Caco-2 (cell line): ENCODE data around the gene FIGNL2. TPM values are rescaled to one million over a fixed set of nuclear protein-coding genes. Genes with fewer than 3 reads are reported as not detected.

Experiments
- BruUV-seq: library from RNA; stranded (reverse); fragments of 400-500 nt; replicated peaks from 2 replicates; lab custom pipeline; 2021; lab: Mats Ljungman, UMichigan
- CTCF ChIA-PET: fragments of 300-600 bp; sonication (Branson Sonifier 250); formaldehyde crosslinking; loops from one replicate; lab custom pipeline; 2022; ENCODE audit warnings: antibody characterized with exemption; lab: Charles Lee
- POLR2A ChIA-PET: fragments of 300-600 bp; sonication (Branson Sonifier 250); formaldehyde crosslinking; loops from one replicate; lab custom pipeline; 2022; ENCODE audit warnings: antibody characterized with exemption; lab: Charles Lee
- DNase-seq, 2 experiments: peaks; one replicate each; pipeline versions ENCODE4 v3.0.0 to v3.0.0-alpha.2; 2020 to 2022
- H3K27me3 ChIP-seq: replicated peaks from 2 replicates; pipeline ENCODE4 v1.6.0; 2011; ENCODE audit warnings: low read length; ENCODE audit not compliant: control insufficient read depth, insufficient read depth
- H3K36me3 ChIP-seq: 2 replicates; pipeline ENCODE4 v1.5.1; 2011; ENCODE audit warnings: low read length; ENCODE audit not compliant: control insufficient read depth, insufficient read depth
- H3K4me1 ChIP-seq: fragments of 250-450 bp; sonication (Bioruptor Pico); 2 replicates; pipeline ENCODE4 v1.5.1; 2020; ENCODE audit warnings: mild to moderate bottlenecking
- H3K4me3 ChIP-seq: 2 replicates; pipeline ENCODE4 v1.5.1; 2011; ENCODE audit warnings: low read depth, mild to moderate bottlenecking, control low read depth, low read length
- H3K9me3 ChIP-seq: fragments of 250-450 bp; sonication (Bioruptor Pico); 2 replicates; pipeline ENCODE4 v1.5.1; 2020; ENCODE audit warnings: mild to moderate bottlenecking, moderate library complexity
- H3K27ac Mint-ChIP-seq: one replicate; pipeline ENCODE4 v1.8.0; 2022; ENCODE audit warnings: mixed read lengths; ENCODE audit not compliant: unreplicated experiment
- H3K27me3 Mint-ChIP-seq: one replicate; pipeline ENCODE4 v1.8.0; 2022; ENCODE audit warnings: mixed read lengths; ENCODE audit not compliant: insufficient read depth, unreplicated experiment
- H3K36me3 Mint-ChIP-seq: one replicate; pipeline ENCODE4 v1.8.0; 2022; ENCODE audit warnings: mild to moderate bottlenecking, mixed read lengths; ENCODE audit not compliant: insufficient read depth, unreplicated experiment
- H3K4me1 Mint-ChIP-seq: one replicate; pipeline ENCODE4 v1.8.0; 2022; ENCODE audit warnings: low read depth, mixed read lengths; ENCODE audit not compliant: unreplicated experiment
- H3K4me3 Mint-ChIP-seq: one replicate; pipeline ENCODE4 v1.8.0; 2022; ENCODE audit warnings: mild to moderate bottlenecking, moderate library complexity, mixed read lengths; ENCODE audit not compliant: unreplicated experiment
- H3K9me3 Mint-ChIP-seq: one replicate; pipeline ENCODE4 v1.8.0; 2022; ENCODE audit warnings: mixed read lengths; ENCODE audit not compliant: unreplicated experiment
- CTCF ChIP-seq, 2 experiments: fragments of 200-600 bp in 1 of 2; IDR thresholded peaks; 1 replicate in 1 of 2; 2 replicates in 1 of 2; pipeline versions ENCODE4 v1.5.1 to v1.8.0; 2011 to 2022; ENCODE audit warnings: antibody characterized with exemption in 1 of 2, control low read depth in 1 of 2, inconsistent platforms in 1 of 2, low read depth in 1 of 2, low read length in 1 of 2, mild to moderate bottlenecking in 1 of 2, moderate library complexity in 1 of 2; ENCODE audit not compliant: insufficient read depth in 1 of 2, severe bottlenecking in 1 of 2, unreplicated experiment in 1 of 2
- intact Hi-C: fragments of 100-400 bp; cut with micrococcal nuclease; formaldehyde crosslinking; loops from one replicate; pipeline ENCODE4 v1.10.0; 2022; ENCODE audit not compliant: unreplicated experiment
- total RNA-seq: library from RNA; stranded (reverse); gene quantifications from 2 replicates; pipeline ENCODE4 v1.2.3, GENCODE V29; 2022

FIGNL2 gene
- total RNA-seq, 1 experiment from 2014 or later: 3.6 TPM

GRCh38 chr12:51889216-51890132, 41.0 kb upstream of the FIGNL2 start:
- peak; percentile 48 to 52 for TF ChIP-seq CTCF (IDR thresholded peaks at IDR 0.05; ENCODE audit: insufficient read depth in 1 of 2, low read depth in 1 of 2, low read length in 1 of 2, severe bottlenecking in 1 of 2, unreplicated experiment in 1 of 2)
- no TSS peak for BruUV-seq
- H3K27me3 ChIP-seq: no peaks in the 10 kb centered on the region
- peaks cover 7% of the 10 kb centered on the region; the same call in 1 of the 2 replicates for H3K9me3 ChIP-seq
- intact Hi-C loops: no loop called here
- Mint-ChIP-seq H3K4me3 (no peak overlapping the region), H3K4me1 (peaks cover 4% of the 10 kb centered on the region), H3K27ac (no peak overlapping the region), H3K9me3 (peaks cover 9% of the 10 kb centered on the region), H3K36me3 (no peaks in the 10 kb centered on the region), H3K27me3 (no peaks in the 10 kb centered on the region)
- ChIA-PET POLR2A (interaction anchor here (0.5 kb wide), 1 partner anchor 518 kb away, joined by 3 read pairs; no protein-coding TSS in a partner anchor), CTCF (interaction anchor here (0.9 to 2.2 kb wide), 5 partner anchors 12 to 134 kb away, joined by 3 to 8 read pairs (median 3); no protein-coding TSS in a partner anchor)
- DNase-seq: peak in 1 of 2 experiments; percentile 32
- H3K36me3 ChIP-seq: no peaks in the 10 kb centered on the region
- H3K4me3 ChIP-seq: no peak overlapping the region
- peaks cover 11% of the 10 kb centered on the region; the same call in 1 of the 2 replicates for H3K4me1 ChIP-seq

DNA sequence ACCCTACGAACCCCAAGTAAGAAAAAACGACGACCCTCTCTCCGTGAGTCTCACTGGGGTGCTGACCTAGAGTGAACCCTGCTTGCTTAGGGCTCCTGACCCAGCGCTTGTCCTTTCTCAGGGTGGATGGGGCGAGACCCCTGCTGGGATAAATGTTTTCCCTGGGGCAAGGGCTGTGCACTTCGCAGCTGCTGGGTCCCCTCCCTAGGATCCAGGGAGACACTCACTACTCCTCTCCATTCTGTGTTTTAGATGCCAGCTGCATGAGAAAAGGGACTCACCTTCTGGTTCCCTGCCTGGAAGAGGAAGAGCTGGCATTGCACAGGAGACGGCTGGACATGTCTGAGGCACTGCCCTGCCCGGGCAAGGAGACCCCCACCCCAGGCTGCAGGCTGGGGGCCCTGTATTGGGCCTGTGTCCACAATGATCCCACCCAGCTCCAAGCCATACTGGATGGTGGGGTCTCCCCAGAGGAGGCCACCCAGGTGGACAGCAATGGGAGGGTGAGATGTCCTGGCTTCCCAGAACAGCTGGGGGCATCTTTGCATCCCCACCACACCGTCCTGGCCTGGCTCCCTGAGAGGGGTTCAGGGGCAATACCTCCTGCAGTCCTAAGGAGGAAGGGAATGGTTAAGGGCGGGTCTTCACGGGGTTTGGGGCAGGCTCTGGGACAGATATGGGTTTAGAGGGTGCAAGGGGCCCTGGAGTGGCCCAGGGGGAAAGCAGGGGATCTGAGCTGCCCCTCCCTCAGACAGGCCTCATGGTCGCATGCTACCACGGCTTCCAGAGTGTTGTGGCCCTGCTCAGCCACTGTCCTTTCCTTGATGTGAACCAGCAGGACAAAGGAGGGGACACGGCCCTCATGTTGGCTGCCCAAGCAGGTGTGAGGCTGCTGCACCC, 40.0 kb upstream of the FIGNL2 start:
- ChIA-PET CTCF (interaction anchor here (0.6 to 2.2 kb wide), 7 partner anchors 13 to 510 kb away, joined by 3 to 8 read pairs (median 3); no protein-coding TSS in a partner anchor), POLR2A (no interaction called here)
- H3K9me3 ChIP-seq: peaks cover 7% of the 10 kb centered on the region; the same call in 1 of the 2 replicates
- Mint-ChIP-seq H3K4me3 (no peak overlapping the region), H3K27ac (no peak overlapping the region), H3K9me3 (peaks cover 9% of the 10 kb centered on the region), H3K4me1 (peaks cover 10% of the 10 kb centered on the region), H3K36me3 (no peaks in the 10 kb centered on the region), H3K27me3 (no peaks in the 10 kb centered on the region)
- peaks cover 15% of the 10 kb centered on the region for H3K4me1 ChIP-seq
- H3K36me3 ChIP-seq: no peaks in the 10 kb centered on the region
- H3K27me3 ChIP-seq: no peaks in the 10 kb centered on the region
- intact Hi-C loops: no loop called here
- TF ChIP-seq CTCF (IDR thresholded peaks at IDR 0.05; ENCODE audit: insufficient read depth in 1 of 2, low read depth in 1 of 2, low read length in 1 of 2, severe bottlenecking in 1 of 2, unreplicated experiment in 1 of 2): no peak
- BruUV-seq: no TSS peak
- no peak overlapping the region for H3K4me3 ChIP-seq
- DNase-seq: peak in 1 of 2 experiments; percentile 32
